Activated CD4-positive, alpha-beta T cell treated with anti-CD3 and anti-CD28 coated beads for 24 hours (primary cell): Measurements from ENCODE around the gene GOLGA6L4.
"Not testable (repeated sequence)": the region's sequence is repeated elsewhere in the genome, so short reads cannot be mapped to it uniquely, and the experiment has no call there.

ENCODE experiments used
- DNase-seq, 2 donors: peaks; one replicate each; pipeline ENCODE4 v3.0.0-alpha.2; 2020; ENCODE audit warnings: low read depth in 2 of 2

The GOLGA6L4 gene

GRCh38 chr15:84235573-84235972, at the start of gene GOLGA6L4:
GOLGA6L4 (plus strand) TSS chr15:84235773; CDS start chr15:84235835, 62 bp downstream.
- not testable (repeated sequence) for DNase-seq

- DNase-seq: not testable (repeated sequence)
Observed at GRCh38 chr15:84192982-84193381, 42.6 kb upstream of the GOLGA6L4 start.

- not testable (repeated sequence) for DNase-seq
Observed at GRCh38 chr15:84195603-84196002, 40.0 kb upstream of the GOLGA6L4 start.

- not testable (repeated sequence) for DNase-seq
Observed at GRCh38 chr15:84196530-84197188, 38.9 kb upstream of the GOLGA6L4 start.

GRCh38 chr15:84199865-84200264, 35.7 kb upstream of the GOLGA6L4 start:
- not testable (repeated sequence) for DNase-seq

- DNase-seq: not testable (repeated sequence)
Observed at GRCh38 chr15:84246441-84246840, 10.9 kb downstream of the GOLGA6L4 start.
